Measurements from ENCODE around the gene SH2D3A.

DNA sequence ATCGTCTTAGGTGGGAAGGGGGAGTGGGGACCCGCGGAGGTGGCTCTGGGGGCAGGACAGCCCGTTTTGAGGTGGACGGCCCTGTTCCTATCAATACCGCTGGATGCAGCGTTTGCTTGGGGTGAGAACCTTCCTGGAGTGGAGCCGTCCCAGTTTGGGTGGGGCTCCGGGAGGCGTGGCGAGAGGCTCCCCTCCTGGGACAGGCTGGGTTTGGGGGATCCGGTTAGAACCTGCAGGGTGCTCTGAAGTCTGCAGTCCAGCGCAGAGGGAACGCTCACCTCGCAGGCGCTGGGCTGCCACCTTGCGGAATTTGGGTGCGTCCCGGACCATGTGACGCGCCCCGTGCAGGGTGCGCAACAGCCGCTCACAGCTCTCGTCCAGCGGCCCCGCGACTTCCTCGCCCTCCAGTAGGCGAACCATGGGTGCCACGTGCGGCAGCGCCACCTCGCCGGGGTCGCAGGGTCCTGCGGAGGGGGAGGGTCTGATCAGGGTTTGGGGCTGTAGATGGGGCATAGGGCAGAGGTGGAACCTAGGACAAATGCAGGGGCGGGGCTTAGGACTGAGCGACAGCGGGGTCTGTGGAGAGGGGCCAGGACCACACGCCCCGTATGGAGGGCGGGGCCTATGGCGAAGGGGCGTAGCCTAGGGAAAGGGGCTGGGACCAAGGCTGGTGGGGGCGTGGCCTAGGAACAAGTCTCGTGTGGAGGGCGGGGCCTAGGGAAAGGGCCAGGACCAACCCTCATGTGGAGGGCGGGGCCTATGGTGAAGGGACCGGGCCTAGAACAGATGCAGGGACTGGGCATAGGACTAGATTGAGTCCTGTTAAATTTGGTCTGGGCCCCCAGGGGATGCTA, 13.8 kb downstream of the SH2D3A start:
- TF ChIP-seq CTCF (IDR thresholded peaks at IDR 0.05) (peak in 2 of 3 donors; percentile 72 to 73), EP300 (IDR thresholded peaks at IDR 0.05) (no peak)

Data from ovary (tissue), 3 donors.